ENCODE measurements around the gene RARB.

Gene RARB

DNA sequence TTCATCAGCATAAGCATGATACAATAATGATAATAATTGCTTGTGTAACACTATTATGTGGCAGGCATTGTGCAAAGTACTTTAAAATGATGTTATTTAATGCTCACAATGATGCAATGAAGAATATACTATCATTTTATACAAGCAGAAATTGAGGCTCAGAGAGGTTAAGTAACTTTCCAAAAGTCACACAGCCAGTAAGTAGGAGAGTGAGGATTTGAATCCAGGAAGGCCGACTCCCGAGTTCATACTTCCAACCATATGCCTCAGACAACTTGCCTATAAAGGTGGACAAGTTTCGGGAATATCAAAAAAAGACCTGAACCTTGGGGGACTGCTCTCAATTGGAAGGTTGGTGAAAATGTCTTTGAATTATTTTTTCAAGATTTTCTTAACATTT is 19.9 kb downstream of the RARB start:
- no peak for DNase-seq (ENCODE audit: low read depth in 2 of 2)

DNA sequence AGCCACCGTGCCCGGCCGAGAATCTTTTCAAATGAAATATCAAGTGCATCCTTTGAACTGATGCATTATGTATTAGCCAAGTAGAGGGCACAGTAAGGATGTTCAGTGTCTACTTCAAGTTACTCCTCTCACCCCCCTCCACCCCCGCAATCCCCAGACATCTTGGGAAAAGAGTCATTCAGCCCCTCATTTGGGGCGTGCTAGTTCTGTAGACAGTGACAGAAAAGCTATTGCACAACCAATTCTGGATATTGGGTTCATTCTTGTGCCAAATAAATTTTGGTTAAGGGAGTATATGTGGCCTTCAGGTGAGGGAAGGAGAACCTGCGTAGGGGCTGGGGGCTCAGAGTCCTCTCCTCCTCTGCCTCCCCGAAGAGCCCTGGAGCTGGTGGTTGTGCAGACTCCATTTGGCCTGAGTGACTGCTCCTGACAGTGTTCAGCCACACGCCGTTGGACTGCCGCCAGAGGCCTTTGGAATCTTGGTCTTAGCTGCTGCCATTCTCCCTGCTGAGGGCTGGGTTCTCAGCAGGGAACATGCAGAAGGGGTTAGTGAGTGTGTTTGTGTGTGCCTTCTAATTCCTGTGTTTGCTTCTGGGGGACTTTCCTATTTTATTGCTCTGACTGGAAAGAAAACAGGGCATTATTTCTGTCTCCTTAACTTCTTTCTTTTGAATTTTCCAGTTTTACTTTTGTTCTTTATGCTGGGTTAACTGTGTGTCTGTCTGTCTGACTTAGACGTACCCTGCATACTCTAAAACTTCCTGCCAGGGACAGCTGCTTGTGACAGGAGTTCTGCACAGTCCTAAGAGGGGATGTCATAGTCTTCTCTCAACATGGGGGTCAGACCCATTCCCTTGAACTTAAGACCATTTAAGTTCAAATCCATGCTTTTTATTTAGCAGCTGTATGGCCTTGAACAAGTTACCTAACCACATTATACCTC is 21.0 kb downstream of the RARB start:
- DNase-seq (ENCODE audit: low read depth in 2 of 2), result no peak

DNA sequence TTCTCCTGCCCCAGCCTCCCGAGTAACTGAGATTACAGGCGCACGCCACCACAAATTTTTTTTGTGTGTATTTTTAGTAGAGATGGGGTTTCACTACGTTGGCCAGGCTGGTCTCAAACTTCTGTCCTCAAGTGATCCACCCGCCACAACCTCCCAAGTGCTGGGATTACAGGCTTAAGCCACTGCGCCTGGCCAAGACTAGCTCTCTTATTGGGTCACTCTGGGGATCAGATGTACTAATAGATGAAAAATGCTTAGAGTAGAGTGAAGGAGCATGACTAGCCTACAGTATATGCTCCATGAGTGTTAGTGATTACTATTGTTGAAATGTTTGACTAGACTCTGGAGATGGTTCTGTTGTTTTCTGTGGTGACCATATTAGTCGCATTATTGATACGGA is 21.8 kb downstream of the RARB start:
- no peak for DNase-seq (ENCODE audit: low read depth in 2 of 2)

DNA sequence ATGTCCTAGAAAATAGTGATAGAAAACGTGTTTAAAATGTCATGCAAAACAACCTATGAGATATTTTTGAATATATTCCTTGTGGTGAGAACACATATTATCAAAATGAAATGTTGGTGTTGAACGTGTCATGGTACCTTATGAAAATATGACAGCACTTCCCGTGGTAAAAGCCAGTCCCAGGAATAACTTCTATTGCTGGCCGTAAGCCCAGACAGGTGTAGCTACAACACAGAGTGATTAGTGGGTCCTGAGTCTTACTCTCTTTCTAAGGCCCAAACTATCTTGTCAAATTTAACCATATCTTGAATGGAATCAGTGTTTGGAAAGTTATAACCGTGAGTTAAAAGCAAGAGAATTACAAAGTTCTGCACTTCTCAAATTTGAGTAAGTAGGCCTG is 24.1 kb downstream of the RARB start:
- no peak for DNase-seq (ENCODE audit: low read depth in 2 of 2)

DNA sequence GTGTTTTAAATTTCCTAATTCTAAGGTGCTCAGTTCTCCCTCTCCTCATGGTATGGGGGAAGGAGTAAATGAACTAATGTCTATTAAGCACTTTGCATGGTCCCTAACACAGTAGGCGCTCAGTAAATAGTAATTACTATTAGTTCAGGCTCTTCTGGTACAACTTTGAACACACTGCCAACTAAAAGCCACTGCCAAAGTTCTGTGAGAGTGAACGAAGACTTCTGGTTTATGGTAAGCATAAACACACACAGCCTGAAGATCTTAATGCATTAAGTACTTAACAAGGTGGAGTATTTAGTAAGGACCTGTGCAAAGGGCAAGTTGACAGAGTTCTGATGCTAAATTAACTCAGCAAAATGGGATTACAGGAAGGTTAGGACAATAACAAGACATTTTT is 24.7 kb downstream of the RARB start:
- no peak for DNase-seq (ENCODE audit: low read depth in 2 of 2)

DNA sequence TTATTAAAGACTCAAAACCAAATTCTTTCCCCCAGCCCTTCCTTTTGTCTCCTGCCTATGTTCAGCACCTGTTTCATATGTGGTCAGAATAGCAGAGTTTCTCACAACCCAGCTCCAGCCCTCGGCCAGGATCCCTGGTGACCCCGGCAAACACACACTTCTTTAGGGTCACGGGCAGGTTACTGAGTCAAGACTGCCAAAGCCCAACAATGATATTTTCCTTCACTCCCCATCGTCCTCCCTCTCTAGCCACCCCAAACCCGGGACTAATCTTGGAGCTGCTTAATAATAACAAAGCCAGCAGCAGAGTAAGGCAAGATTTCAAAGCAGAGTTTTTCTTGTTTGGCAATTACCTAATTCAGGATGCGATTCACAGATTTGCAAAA is 25.5 kb downstream of the RARB start:
- no peak for DNase-seq (ENCODE audit: low read depth in 2 of 2)

DNA sequence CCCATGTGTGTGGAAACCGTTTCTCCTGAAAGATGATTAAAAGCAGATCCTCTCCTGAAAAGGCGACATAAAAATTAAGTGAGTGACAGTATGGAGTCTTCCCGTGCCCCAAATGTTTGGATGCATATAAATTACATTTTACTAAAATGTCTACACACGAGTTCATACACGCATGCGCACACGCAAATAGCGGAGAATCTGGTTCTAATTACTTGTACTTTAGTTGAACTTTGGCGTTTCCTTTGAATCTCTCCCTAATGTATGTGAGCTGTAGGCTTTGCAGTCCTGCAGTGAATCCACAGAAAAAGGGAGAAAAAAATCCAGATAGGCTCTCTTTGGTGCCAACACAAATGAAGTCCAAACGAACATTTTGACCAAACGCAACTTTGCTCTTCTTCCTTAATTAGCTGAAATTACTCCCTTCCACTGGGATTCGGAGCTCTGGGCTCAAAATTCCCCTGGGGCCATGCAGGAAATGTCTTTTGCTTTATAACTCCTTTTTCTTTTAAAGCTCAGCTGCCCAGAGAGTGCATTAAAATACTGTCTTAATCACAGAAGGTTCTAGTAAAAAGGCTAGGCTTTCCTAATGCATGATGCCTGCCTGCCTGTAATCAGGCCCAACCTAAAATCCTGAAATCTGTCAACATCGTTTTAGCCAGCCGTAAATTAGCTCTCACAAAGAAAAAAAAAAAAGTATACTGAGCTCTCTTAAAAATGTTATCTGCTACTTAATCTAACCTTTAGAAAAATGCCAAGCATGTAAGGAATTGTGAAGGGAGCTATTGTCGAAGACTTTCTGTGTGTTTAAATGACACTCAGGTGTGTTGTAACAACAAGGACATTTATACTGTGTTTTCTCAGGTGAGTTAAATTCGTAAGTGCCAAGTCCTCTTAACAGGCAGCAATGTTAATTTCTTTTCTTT is 26.2 kb downstream of the RARB start:
- DNase-seq (ENCODE audit: low read depth in 2 of 2), result no peak

DNA sequence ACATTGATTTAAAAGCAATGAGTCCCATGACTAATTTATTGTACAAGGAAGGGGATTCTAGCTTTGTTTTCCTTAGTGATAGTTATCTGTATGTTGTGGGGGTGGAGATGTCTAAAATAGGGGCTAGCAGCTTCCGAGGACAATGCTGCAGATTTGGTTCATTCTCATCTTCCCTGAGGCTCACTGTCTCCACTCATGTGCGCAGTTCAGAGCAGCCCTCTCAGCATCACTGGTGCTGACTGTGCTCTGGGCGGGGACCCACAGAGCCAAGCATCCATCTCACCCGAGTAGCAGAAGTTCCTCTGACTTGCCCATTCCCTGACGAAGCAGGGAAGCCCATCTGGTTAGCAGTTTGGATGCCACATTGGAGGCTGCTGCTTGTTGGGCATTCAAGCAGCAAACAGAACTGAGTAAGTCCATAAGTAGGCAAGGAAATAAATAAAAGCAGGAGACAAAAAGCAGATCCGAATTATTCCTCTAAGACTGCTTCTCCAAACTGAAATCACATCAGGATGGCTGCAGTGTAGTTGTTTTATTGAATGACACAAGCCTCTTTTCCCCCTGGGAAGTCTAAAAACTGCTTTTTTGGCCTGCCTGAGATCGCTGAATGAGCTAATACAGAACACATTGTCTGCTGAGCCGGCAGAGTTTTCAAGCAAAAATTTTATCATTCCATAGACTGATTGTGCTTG is 27.5 kb downstream of the RARB start:
- DNase-seq (ENCODE audit: low read depth in 2 of 2), result no peak

DNA sequence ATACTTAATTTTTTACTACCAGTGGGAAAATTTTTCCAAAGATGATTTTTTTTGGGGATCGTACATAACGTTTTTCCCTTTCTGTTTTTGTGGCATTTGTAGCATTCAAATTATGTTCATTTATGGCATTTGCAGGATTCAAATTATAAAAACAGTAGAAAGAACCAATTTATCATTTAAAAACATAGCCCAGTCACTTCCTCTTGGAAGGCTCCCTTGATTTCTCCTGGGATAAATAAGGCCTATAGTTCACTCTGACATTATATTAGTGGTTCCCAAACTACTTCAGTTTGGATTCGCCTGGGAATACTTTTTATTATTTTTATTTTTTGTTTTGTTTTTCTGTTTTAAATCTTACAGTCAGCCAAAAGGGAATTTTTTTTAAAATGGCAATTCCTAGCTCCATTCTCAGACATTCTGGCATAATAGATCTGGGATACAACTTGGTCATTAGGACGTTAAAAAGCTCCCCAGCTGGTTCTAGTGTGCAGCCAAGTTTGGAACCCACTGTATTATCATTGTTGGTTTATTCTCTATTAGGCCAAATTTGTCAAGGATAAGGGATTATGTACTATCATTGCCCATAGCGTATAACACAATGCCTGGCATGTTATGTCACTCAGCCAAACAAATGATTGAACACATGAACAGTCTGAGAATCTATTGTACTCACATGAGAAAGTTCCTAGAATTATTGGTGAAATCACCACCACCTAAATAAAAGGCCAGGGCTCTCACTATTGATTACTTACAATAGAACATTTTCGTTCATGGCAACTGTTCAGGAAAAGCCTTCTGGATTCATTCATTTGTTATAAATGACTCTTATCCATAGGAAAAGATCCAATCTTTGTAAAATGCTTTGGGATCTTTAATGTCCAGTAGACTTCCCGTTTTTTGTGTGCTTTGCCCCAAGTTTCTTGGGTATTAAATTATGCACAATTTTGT is 28.9 kb downstream of the RARB start:
- DNase-seq (ENCODE audit: low read depth in 2 of 2), result no peak

DNA sequence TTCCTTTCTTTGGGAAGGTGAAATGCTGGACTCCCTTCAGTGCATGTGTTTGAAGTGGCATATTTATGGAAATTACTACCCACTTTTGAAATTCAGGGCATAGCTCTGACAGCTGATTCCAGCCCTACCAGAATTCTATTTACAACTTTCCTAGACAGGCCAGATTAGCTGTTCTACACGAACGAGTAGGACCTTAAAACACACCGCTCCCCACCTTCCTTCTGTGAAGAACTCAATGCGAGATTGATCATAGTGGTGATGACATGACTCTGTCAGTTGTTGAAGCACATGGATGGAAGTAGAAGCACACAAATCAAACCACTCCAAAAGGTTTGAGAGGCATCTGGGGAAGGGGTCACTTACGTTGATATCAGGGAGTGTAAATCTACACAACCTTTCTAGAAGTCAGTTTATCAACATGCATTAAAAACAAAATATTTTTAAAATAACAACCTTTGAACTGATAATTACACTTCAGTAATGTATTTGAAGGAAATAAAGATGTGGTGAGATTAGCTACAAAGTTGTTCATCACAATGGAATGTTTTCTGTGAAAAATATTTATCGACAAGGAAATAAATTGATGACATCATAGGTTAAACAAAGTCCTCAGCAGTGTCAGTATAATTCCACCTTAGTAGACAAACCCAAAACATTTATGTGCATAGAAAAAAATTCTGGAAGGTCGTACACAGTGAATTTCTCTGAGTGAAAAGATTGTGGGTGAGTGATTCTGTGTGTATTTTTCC is 29.8 kb downstream of the RARB start:
- DNase-seq (ENCODE audit: low read depth in 2 of 2), result no peak

DNA sequence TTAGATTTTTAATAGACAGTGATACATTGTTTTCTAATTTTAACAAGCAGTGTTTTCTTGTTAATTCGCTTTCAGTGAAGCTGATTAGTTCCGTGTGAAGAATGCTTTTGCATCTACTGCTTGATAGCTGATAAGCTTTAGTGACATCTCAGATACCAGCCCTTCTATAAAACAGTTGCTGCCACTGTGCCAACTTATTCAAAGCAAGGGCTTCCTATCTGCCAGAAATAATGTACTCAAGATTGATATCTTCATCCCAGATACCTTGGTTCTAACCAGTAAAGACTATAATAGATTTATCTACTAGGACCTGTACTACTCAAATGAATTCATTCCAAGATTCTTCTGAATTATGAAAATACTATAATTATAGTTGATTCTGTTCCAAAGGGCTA is 30.4 kb downstream of the RARB start:
- DNase-seq (ENCODE audit: low read depth in 2 of 2), result no peak

DNA sequence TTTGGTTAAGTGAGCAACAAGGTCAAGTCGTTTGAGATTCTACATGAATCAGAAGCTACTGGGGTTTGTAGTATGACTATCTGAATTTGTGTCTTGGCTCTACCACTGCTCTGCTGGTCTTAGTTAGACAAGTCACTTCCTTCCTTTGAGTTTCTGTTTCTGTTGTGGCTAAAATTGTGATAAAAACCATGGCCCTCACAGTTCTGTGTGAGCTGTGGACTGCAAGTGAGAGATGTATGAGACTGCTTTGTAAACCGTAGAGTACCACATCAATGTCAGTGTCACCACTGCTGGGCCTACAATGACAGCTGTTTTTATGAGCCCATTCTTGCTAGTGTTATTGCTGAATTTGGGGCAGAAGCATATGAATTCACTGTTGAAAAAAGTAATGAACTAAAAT is 32.7 kb downstream of the RARB start:
- DNase-seq (ENCODE audit: low read depth in 2 of 2), result peak in 1 of 2 donors; percentile 12

DNA sequence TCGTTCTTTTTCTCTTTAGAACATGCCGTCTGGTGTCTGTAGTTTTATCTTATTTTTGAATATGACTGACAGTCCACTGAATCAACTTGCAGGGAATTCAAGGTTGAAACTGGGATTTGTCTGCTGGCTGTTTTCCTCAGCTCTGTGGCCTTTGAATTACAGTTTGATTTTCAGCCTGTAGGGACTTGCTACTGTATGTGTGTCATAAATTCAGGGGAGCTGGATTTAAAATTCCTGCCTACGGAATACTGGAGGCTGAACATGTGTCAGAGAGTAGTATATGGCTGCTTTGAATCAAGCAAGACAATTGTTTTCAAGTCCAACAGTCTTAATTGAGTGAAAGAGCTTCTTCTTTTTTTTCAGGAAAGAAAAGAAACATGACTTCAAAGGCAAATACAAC is 33.9 kb downstream of the RARB start:
- no peak for DNase-seq (ENCODE audit: low read depth in 2 of 2)

DNA sequence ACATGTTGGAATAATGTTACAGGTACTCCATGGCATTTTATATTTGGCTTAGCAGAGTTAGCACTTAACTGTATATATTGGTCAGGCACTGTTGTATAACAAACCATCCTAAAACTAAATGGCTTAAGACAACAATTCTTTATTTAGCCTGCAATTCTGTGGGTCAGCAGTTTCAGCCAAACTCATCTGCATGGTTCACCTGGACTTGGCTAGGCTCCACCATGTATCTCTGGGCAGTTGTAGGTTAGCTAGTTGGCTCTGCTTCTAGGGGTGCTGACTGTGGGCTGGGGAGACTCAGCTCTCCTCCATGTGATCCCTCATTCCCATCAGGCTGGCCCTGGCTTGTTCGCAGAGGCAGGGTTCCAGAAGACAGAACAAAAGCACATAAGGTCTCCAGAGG is 34.4 kb downstream of the RARB start:
- no peak for DNase-seq (ENCODE audit: low read depth in 2 of 2)

DNA sequence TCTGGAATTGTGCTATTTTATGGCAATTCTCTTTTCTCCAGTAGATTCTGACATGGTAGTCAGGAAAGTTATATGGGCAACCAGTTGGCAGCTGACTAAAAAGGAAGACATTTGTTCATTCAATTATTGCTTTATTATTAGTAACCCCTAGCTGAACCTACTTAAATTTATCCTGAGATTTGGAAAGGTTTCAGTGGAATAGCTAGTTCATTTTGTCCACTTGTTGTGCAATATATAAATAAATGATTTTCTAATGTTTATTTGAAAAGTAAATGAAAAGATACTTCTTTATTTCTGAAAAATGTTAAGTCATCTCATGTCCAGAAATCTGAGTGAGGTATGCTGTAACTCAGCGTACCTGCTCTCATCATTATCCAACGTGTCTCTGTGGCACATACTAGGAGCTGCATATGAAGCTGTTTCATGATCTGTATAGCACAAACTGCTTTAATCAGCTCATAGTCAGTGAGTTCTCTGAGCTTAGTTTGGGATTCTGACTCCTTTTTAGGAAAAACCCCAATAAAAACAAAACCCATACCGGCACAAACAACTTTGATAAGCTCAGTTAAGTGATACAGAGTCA is 35.9 kb downstream of the RARB start:
- no peak for DNase-seq (ENCODE audit: low read depth in 2 of 2)

DNA sequence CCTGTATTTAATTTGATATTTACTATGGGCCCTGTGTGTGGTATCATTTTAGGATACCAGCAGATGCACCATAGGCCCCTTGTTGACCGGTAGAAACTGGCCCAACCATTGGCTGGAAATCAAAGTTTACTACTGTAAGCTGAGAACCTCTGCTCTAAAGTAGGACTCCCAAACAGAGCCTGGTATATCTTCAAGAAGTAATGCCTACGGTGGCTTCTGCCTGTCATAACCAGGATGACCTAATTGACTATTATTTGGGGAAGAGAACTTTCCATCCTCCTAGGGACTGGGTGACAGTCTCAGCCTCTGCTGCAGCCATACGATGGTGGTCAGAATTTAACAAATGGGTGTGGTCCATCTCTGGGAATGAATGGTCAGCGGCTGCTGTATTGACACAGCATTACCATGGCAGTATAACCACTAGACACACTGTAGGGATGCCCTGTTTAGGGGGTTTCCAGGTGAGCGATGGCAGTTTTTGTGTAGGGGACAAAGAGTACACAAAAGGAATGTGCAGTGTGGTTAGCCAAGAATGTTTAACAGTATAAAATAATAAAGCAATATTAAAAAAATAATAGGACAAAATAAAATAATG is 37.3 kb downstream of the RARB start:
- DNase-seq (ENCODE audit: low read depth in 2 of 2), result no peak

DNA sequence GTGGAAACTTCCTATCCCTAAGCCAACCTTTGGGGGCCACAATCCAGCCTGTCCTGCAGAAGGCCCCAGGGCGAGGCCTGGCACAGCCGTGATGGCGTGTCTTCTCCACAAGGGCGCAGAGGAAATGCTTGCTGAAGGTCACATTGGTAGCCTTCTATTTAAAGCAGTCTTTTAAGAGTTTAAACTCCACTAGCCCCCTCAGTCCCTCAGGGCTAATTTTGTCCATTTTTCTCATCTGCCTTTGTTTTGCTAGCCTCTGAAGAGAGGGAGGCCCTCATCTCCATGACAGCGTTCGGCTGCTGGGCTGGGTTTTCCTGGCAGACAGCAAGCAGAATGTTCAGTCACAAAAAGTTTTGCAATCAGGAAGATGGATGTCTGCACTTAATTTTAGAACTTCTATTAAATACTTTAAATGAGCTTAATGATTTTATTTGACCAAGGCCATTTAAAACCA is 40.8 kb downstream of the RARB start:
- no peak for DNase-seq (ENCODE audit: low read depth in 2 of 2)

DNA sequence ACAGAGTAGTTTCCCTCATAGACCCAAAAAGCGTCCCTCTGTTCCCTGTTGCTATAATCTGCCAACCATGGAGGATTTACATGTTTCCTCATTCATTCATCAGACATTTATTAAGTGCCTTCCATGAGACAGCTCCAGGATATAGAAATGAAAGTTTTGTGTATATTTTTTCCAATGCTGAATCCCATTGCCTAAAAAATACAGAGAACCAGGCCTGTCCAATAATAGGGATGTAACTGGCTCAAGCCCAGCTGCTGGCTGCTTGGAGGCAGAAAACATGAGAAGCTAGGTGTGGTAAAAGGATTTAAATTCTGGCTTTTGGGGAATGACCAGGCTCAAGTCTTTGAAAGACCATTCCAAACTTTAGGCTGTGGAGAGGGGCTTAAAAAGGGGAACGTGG is 41.5 kb downstream of the RARB start:
- no peak for DNase-seq (ENCODE audit: low read depth in 2 of 2)

DNA sequence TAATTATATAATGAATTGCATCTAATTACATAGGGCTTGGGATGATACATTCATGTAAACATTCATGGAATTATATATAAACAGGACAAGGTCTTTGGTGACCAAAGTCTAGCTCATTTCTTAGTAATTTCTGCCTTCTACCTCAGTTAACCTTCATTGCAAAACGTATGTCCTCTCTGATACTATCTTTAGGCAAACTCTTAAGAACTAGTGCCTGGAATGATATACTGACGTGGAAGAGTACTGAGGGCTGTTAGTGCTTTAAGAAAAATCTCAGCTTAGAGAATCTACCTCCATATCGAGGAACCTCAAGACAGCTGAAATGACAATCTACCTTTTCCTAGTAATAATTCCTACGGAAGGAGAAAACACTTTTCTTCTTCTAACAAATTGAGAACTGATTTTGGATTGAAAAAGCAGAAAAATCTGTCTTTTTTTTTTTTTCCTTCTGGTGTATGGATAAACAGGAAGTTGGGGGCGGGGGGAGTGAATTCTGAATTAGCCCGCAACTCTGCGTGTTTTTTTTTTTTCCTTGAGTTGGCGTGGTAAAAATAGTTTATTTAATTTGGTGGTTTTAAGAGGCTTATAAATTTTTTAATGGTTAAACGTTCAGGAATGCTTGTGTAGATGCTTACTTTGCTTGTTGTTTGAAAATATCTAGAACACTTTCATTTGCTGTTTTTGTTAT is 43.2 kb downstream of the RARB start:
- DNase-seq (ENCODE audit: low read depth in 2 of 2), result no peak

Measured in stimulated activated CD8-positive, alpha-beta memory T cell treated with anti-CD3 and anti-CD28 coated beads, Interleukin-2, amount 100 ng/mL, for 1 hour (primary cell).